Ishikawa (cell line): ENCODE results near the gene ZSWIM9.

Experiments used
- CEBPB ChIP-seq: IDR thresholded peaks from 2 replicates; pipeline ENCODE4 v1.6.1; 2012
- CREB1 ChIP-seq: IDR thresholded peaks from 2 replicates; pipeline ENCODE4 v1.6.1; 2012; ENCODE audit warnings: low read depth
- EGR1 ChIP-seq: IDR thresholded peaks from 2 replicates; pipeline ENCODE4 v1.6.1; 2012
- EP300 ChIP-seq: IDR thresholded peaks from 2 replicates; pipeline ENCODE4 v1.6.1; 2012; ENCODE audit warnings: borderline replicate concordance
- FOXM1 ChIP-seq: IDR thresholded peaks from 2 replicates; pipeline ENCODE4 v1.6.1; 2012; ENCODE audit warnings: low read depth, borderline replicate concordance
- MAX ChIP-seq: IDR thresholded peaks from 2 replicates; pipeline ENCODE4 v1.6.1; 2012
- NFIC ChIP-seq: IDR thresholded peaks from 2 replicates; pipeline ENCODE4 v1.6.1; 2012
- RAD21 ChIP-seq: IDR thresholded peaks from 2 replicates; pipeline ENCODE4 v1.6.1; 2012; ENCODE audit warnings: low read depth
- REST ChIP-seq: IDR thresholded peaks from 2 replicates; pipeline ENCODE4 v1.6.1; 2012; ENCODE audit warnings: low read depth, mild to moderate bottlenecking
- TAF1 ChIP-seq: IDR thresholded peaks from 2 replicates; pipeline ENCODE4 v1.6.1; 2012; ENCODE audit warnings: low read depth, mild to moderate bottlenecking
- TCF12 ChIP-seq: IDR thresholded peaks from 2 replicates; pipeline ENCODE4 v1.6.1; 2012; ENCODE audit warnings: low read depth
- TEAD4 ChIP-seq: IDR thresholded peaks from 2 replicates; pipeline ENCODE4 v1.6.1; 2012
- USF1 ChIP-seq: IDR thresholded peaks from 2 replicates; pipeline ENCODE4 v1.6.1; 2012
- YY1 ChIP-seq: IDR thresholded peaks from 2 replicates; pipeline ENCODE4 v1.6.1; 2012; ENCODE audit warnings: low read depth
- ZBTB7A ChIP-seq: IDR thresholded peaks from 2 replicates; pipeline ENCODE4 v1.6.1; 2012; ENCODE audit warnings: low read depth

ZSWIM9 gene

GRCh38 chr19:48218997-48219396 is 48.5 kb downstream of the ZSWIM9 start:
- TF ChIP-seq USF1: no peak
- TF ChIP-seq TCF12: peak; percentile 38; the same call in 1 of the 2 replicates
- no peak for TF ChIP-seq ZBTB7A
- no peak for TF ChIP-seq MAX
- no peak; the same call in 1 of the 2 replicates for TF ChIP-seq TEAD4
- TF ChIP-seq EP300: peak; percentile 35; the same call in 1 of the 2 replicates
- 0 out of 2 replicates have a peak, but pooled peaks have one; percentile 34 for TF ChIP-seq CEBPB
- peak; percentile 29; the same call in 1 of the 2 replicates for TF ChIP-seq NFIC
- no peak for TF ChIP-seq RAD21
- TF ChIP-seq REST: no peak
- no peak for TF ChIP-seq TAF1
- no peak for TF ChIP-seq FOXM1
- no peak for TF ChIP-seq CREB1
- no peak for TF ChIP-seq EGR1
- TF ChIP-seq YY1: no peak

GRCh38 chr19:48221628-48222027 is 51.1 kb downstream of the ZSWIM9 start:
- TF ChIP-seq TAF1 (no peak), NFIC (no peak), CEBPB (no peak), RAD21 (no peak), REST (no peak), USF1 (no peak), MAX (no peak), CREB1 (no peak), FOXM1 (no peak), EP300 (no peak), ZBTB7A (no peak), TCF12 (no peak), YY1 (no peak)

DNA sequence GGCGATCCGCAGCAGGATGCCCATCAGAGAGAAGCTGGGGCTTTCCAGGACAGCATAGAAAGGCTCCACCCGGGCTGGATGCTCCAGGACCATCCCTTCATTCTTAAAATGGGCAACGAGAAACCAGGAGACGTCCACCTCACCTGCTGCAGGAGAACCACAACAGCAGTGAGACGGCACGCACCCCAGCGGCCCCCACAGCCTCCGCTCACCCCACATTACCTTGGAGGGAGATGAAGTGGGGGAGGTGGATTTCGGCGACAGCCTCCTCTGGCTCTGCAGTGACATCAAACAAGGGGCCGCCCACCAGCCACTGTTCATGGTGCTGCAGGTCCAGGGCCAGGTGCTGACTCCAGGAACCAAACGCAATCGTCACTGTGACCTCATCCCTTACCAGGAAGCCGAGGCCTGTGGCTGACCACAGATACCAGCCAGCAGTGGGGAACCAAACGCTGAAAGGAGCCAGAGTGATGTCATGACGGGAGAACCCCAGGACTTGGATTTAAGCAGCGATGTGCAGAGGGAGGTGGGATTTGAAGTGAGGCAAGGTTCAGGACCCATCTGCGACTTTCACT is 60.2 kb downstream of the ZSWIM9 start:
- no peak for TF ChIP-seq TAF1
- no peak for TF ChIP-seq USF1
- no peak for TF ChIP-seq TEAD4
- no peak for TF ChIP-seq YY1

- no peak for TF ChIP-seq EGR1
- no peak for TF ChIP-seq USF1
Observed at GRCh38 chr19:48237057-48237456, 66.6 kb downstream of the ZSWIM9 start.

- TF ChIP-seq YY1 (no peak), CREB1 (no peak), EGR1 (no peak), TCF12 (no peak), CEBPB (no peak), TAF1 (no peak)
Observed at GRCh38 chr19:48239120-48239519, 68.6 kb downstream of the ZSWIM9 start.
